GM12878 (cell line): ENCODE measurements around the gene ABCC2. TPM values are rescaled to one million over a fixed set of nuclear protein-coding genes. Genes with fewer than 3 reads are reported as not detected.

Experiments
- ATAC-seq: fragments of 200-7000 bp; cut with Tn5 transposase; 3 replicates; pipeline ENCODE4 v1.9.1; 2020; ENCODE audit warnings: mild to moderate bottlenecking, moderate library complexity
- BruUV-seq: library from RNA; stranded (reverse); fragments of 400-500 nt; replicated peaks from 2 replicates; lab custom pipeline; 2021; lab: Mats Ljungman, UMichigan
- CTCF ChIA-PET: fragments of 300-600 bp; sonication (Branson Sonifier 250); formaldehyde crosslinking; extraction: SDS; loops from one replicate; lab custom pipeline; 2021; ENCODE audit warnings: inconsistent platforms; lab: Yijun Ruan, JAX
- POLR2A ChIA-PET: fragments of 350-600 bp; formaldehyde crosslinking; extraction: SDS; loops from one replicate; lab custom pipeline; 2021; ENCODE audit warnings: inconsistent platforms; lab: Charles Lee
- RAD21 ChIA-PET: fragments of 300-600 bp; sonication (Branson Sonifier 250); formaldehyde crosslinking; loops from one replicate; lab custom pipeline; 2023; ENCODE audit warnings: antibody characterized with exemption; ENCODE audit not compliant: unreplicated experiment; lab: Charles Lee
- SMC1A ChIA-PET: fragments of 300-600 bp; sonication (Branson Sonifier 250); formaldehyde crosslinking; loops from one replicate; lab custom pipeline; 2023; ENCODE audit not compliant: unreplicated experiment, uncharacterized antibody; lab: Charles Lee
- DNase-seq: peaks from one replicate; pipeline ENCODE4 v3.0.0-alpha.2; 2011; ENCODE audit warnings: low read depth, low spot score
- FAIRE-seq: peaks from 3 replicates; lab custom pipeline; 2011; peaks lifted over from hg19 to GRCh38; lab: Jason Lieb, UNC
- H2AFZ ChIP-seq: 2 replicates; pipeline ENCODE4 v1.6.0; 2011; ENCODE audit warnings: low read depth, low read length, control low read depth; ENCODE audit not compliant: control insufficient read depth
- H3K27ac ChIP-seq: 2 replicates; pipeline ENCODE4 v1.5.1; 2011; ENCODE audit warnings: control low read depth; ENCODE audit not compliant: control insufficient read depth, insufficient read depth
- H3K27me3 ChIP-seq, 2 experiments: replicated peaks in 1 of 2; 2 replicates each; pipeline versions ENCODE4 v1.6.0 to v1.6.1; 2011; ENCODE audit warnings: low read length in 1 of 2; ENCODE audit not compliant: control insufficient read depth in 2 of 2, insufficient read depth in 2 of 2
- H3K36me3 ChIP-seq, 2 experiments: 2 replicates each; pipeline ENCODE4 v1.5.1; 2011; ENCODE audit warnings: low read length in 1 of 2; ENCODE audit not compliant: control insufficient read depth in 2 of 2, insufficient read depth in 2 of 2
- H3K4me1 ChIP-seq: 2 replicates; pipeline ENCODE4 v1.6.1; 2011; ENCODE audit warnings: mild to moderate bottlenecking, low read length, moderate library complexity, mixed read lengths; ENCODE audit not compliant: control insufficient read depth, insufficient read depth
- H3K4me2 ChIP-seq: 2 replicates; pipeline ENCODE4 v1.6.0; 2011; ENCODE audit warnings: control low read depth; ENCODE audit not compliant: control insufficient read depth, insufficient read depth
- H3K4me3 ChIP-seq: fragments of 200-600 bp; sonication (generic); 2 replicates; pipeline ENCODE4 v1.5.1; 2016
- H3K79me2 ChIP-seq: 2 replicates; pipeline ENCODE4 v1.6.0; 2011; ENCODE audit warnings: low read length; ENCODE audit not compliant: control insufficient read depth, insufficient read depth
- H3K9ac ChIP-seq: 2 replicates; pipeline ENCODE4 v1.8.0; 2011; ENCODE audit warnings: low read length, control low read depth, mixed read lengths; ENCODE audit not compliant: control insufficient read depth, insufficient read depth
- H3K9me3 ChIP-seq: replicated peaks from 3 replicates; pipeline ENCODE4 v1.5.1; 2011; ENCODE audit warnings: mild to moderate bottlenecking, low read length; ENCODE audit not compliant: control insufficient read depth, insufficient read depth
- H4K20me1 ChIP-seq: 2 replicates; pipeline ENCODE4 v1.6.0; 2011; ENCODE audit not compliant: control insufficient read depth, insufficient read depth
- BMI1 ChIP-seq: fragments of 450-650 bp; IDR thresholded peaks from 2 replicates; pipeline ENCODE4 v1.6.1; 2016; ENCODE audit warnings: mild to moderate bottlenecking, moderate library complexity, borderline replicate concordance
- CHD4 ChIP-seq: fragments of 200-600 bp; sonication (generic); IDR thresholded peaks from 2 replicates; pipeline ENCODE4 v1.6.1; 2016; ENCODE audit warnings: mild to moderate bottlenecking
- HDAC2 ChIP-seq: fragments of 200-600 bp; sonication (generic); IDR thresholded peaks from 2 replicates; pipeline ENCODE4 v1.6.1; 2017
- HDAC6 ChIP-seq: fragments of 200-600 bp; sonication (generic); IDR thresholded peaks from one replicate; pipeline ENCODE4 v1.8.0; 2017; ENCODE audit warnings: antibody characterized with exemption; ENCODE audit not compliant: unreplicated experiment
- IKZF1 ChIP-seq: fragments of 450-650 bp; conservative IDR thresholded peaks from 2 replicates; pipeline ENCODE4 v1.6.1; 2017; ENCODE audit warnings: antibody characterized with exemption, mild to moderate bottlenecking
- IKZF2 ChIP-seq, 2 experiments: fragments of 450-650 bp; IDR thresholded peaks; 2 replicates each; pipeline ENCODE4 v1.6.1; 2017; ENCODE audit warnings: mild to moderate bottlenecking in 2 of 2, moderate library complexity in 2 of 2
- MTA2 ChIP-seq: fragments of 450-650 bp; IDR thresholded peaks from 2 replicates; pipeline ENCODE4 v1.6.1; 2016; ENCODE audit warnings: low read depth, mild to moderate bottlenecking, moderate library complexity
- POLR2A ChIP-seq: IDR thresholded peaks from 2 replicates; pipeline ENCODE4 v1.6.1; 2011; ENCODE audit warnings: low read depth, mild to moderate bottlenecking, low read length
- RAD21 ChIP-seq: IDR thresholded peaks from 2 replicates; pipeline ENCODE4 v1.6.1; 2011; ENCODE audit warnings: mild to moderate bottlenecking, low read depth, low read length, moderate library complexity; ENCODE audit not compliant: insufficient read depth
- SIX5 ChIP-seq: IDR thresholded peaks from 2 replicates; pipeline ENCODE4 v1.6.1; 2011; ENCODE audit warnings: mild to moderate bottlenecking, low read depth, low read length, moderate library complexity; ENCODE audit not compliant: severe bottlenecking
- SPI1 ChIP-seq: IDR thresholded peaks from 2 replicates; pipeline ENCODE4 v1.6.1; 2011; ENCODE audit warnings: low read depth, mild to moderate bottlenecking, low read length, moderate library complexity, borderline replicate concordance; ENCODE audit not compliant: insufficient read depth
- SREBF2 ChIP-seq: IDR thresholded peaks from 2 replicates; pipeline ENCODE4 v1.6.1; 2012; ENCODE audit warnings: mild to moderate bottlenecking, low read length
- ZZZ3 ChIP-seq: IDR thresholded peaks from 2 replicates; pipeline ENCODE4 v1.6.1; 2011; ENCODE audit warnings: low read depth; ENCODE audit not compliant: control insufficient read depth, insufficient read length
- WGBS: methylation state at CpG from one replicate; pipeline ENCODE4 v1.1.6; 2016; ENCODE audit warnings: low lambda C conversion rate; ENCODE audit not compliant: insufficient replicate concordance, insufficient coverage; ENCODE audit errors: missing lambda C conversion rate; 5-methylcytosine and 5-hydroxymethylcytosine counted together
- in situ Hi-C: fragments of 300-500 bp; cut with MboI; formaldehyde crosslinking; loops from 9 replicates; pipeline ENCODE4 v1.14.3; 2018; ENCODE audit warnings: mixed read lengths
- intact Hi-C: fragments of 100-400 bp; cut with micrococcal nuclease; formaldehyde crosslinking; loops from one replicate; pipeline ENCODE4 v1.14.2; 2022; ENCODE audit not compliant: unreplicated experiment
- polyA plus RNA-seq, 11 experiments: library from polyadenylated mRNA; depleted of rRNA in 4 of 11; unstranded in 6 of 11; stranded (reverse) in 5 of 11; fragments of >200 nt; fragmentation: Nextera tagmentation in 4 of 11; fragmentation: Illumina TruSeq in 1 of 11; extraction: Ambion mirVana in 4 of 11; extraction: Trizol in 1 of 11; gene quantifications; 1 replicate in 1 of 11; 2 replicates in 10 of 11; pipeline versions ENCODE4 v1.2.1 to v1.2.3, GENCODE V29; 2011 to 2016; ENCODE audit warnings: inconsistent platforms in 2 of 11, missing spikeins in 2 of 11, low read depth in 1 of 11
- total RNA-seq, 4 experiments: library from RNA; depleted of rRNA in 3 of 4; stranded (reverse); fragments of >200 nt in 3 of 4; fragmentation: Illumina TruSeq in 1 of 4; extraction: Trizol in 1 of 4; gene quantifications; 2 replicates each; pipeline versions ENCODE4 v1.2.1 to v1.2.3, GENCODE V29; 2013 to 2021
- TF ChIP-seq, protein P1 (sequence below): fragments of 450-650 bp; IDR thresholded peaks from 2 replicates; pipeline ENCODE4 v1.6.1; 2014; ENCODE audit warnings: mild to moderate bottlenecking
- TF ChIP-seq, protein P2 (sequence below): IDR thresholded peaks from 2 replicates; pipeline ENCODE4 v1.6.1; 2012; ENCODE audit warnings: improper control_type of control experiment, low read depth, low read length; ENCODE audit not compliant: insufficient replicate concordance
- TF ChIP-seq, protein P3 (sequence below): IDR thresholded peaks from 2 replicates; pipeline ENCODE4 v1.6.1; 2012; ENCODE audit warnings: low read depth, low read length, improper control_type of control experiment
- TF ChIP-seq, protein P4 (sequence below): fragments of 450-650 bp; IDR thresholded peaks from 2 replicates; pipeline ENCODE4 v1.6.1; 2017; ENCODE audit warnings: low read depth, mild to moderate bottlenecking, moderate library complexity

ABCC2 gene
- total and polyA plus RNA-seq, 10 of the 15 experiments (the other 5 are each of a cell fraction or from before 2014, with no cell fraction given) = 0.02 to 0.95 (median 0.21) TPM

DNA sequence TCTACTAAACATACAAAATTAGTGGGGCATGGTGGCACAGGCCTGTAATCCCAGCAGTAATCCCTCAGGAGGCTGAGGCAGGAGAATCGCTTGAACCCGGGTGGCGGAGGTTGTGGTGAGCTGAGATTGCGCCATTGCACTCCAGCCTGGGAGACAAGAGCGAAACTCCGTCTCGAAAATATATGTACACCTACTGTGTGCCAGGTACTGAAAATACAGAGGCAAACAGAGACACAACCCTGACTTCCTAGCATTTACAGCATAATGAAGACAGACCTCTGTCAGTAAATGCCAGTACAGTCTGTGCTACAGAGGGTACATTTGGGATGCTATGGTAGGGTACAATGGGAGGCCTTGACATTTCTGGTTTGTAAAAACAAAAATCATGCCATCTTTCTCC is 66.6 kb downstream of the ABCC2 start:
- CTCF ChIA-PET = interaction anchor here (1.2 to 15.9 kb wide), 2 partner anchors 34 to 195 kb away, joined by 3 to 340 read pairs; no protein-coding TSS in a partner anchor
- no peak overlapping the region for H3K4me3 ChIP-seq
- 0 out of 2 replicates have a peak, but pooled peaks cover 2% of the 10 kb centered on the region for H3K4me1 ChIP-seq
- RAD21 ChIA-PET = interaction anchor here (1.1 to 9.4 kb wide), 2 partner anchors 126 to 197 kb away, joined by 3 to 152 read pairs; no protein-coding TSS in a partner anchor
- intact Hi-C loops (loop anchor here (5.0 to 10.0 kb wide), 4 partner anchors 336 to 663 kb away; partner anchors contain the start of gene ERLIN1), in situ Hi-C loops (no loop called here)
- no TSS peak for BruUV-seq
- no peaks in the 10 kb centered on the region for H3K79me2 ChIP-seq
- no peaks in the 10 kb centered on the region for H3K27me3 ChIP-seq
- no peak overlapping the region for H3K27ac ChIP-seq
- POLR2A ChIA-PET = no interaction called here
- SMC1A ChIA-PET = interaction anchor here (0.7 to 9.1 kb wide), 4 partner anchors 10 to 200 kb away, joined by 3 to 173 read pairs (median 6); no protein-coding TSS in a partner anchor
- no peaks in the 10 kb centered on the region for H4K20me1 ChIP-seq
- H3K4me2 ChIP-seq = no peak overlapping the region
- H3K9ac ChIP-seq = no peak overlapping the region
- FAIRE-seq (no peak), DNase-seq (no peak), ATAC-seq (no peak)
- H3K9me3 ChIP-seq = no peaks in the 10 kb centered on the region
- 75% methylated on average over 7 of the region's 7 CpGs for WGBS
- H2AFZ ChIP-seq = no peak overlapping the region
- H3K36me3 ChIP-seq = no peaks in the 10 kb centered on the region
- TF ChIP-seq, protein P1, sequence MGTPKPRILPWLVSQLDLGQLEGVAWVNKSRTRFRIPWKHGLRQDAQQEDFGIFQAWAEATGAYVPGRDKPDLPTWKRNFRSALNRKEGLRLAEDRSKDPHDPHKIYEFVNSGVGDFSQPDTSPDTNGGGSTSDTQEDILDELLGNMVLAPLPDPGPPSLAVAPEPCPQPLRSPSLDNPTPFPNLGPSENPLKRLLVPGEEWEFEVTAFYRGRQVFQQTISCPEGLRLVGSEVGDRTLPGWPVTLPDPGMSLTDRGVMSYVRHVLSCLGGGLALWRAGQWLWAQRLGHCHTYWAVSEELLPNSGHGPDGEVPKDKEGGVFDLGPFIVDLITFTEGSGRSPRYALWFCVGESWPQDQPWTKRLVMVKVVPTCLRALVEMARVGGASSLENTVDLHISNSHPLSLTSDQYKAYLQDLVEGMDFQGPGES = no peak
- TF ChIP-seq IKZF1 (no peak), SPI1 (no peak), CHD4 (no peak), POLR2A (no peak), HDAC6 (no peak), RAD21 (no peak), SREBF2 (no peak), MTA2 (no peak), IKZF2 (IDR thresholded peaks at IDR 0.05) (no peak), SIX5 (no peak), HDAC2 (no peak), ZZZ3 (no peak), BMI1 (no peak)
- TF ChIP-seq, protein P2, sequence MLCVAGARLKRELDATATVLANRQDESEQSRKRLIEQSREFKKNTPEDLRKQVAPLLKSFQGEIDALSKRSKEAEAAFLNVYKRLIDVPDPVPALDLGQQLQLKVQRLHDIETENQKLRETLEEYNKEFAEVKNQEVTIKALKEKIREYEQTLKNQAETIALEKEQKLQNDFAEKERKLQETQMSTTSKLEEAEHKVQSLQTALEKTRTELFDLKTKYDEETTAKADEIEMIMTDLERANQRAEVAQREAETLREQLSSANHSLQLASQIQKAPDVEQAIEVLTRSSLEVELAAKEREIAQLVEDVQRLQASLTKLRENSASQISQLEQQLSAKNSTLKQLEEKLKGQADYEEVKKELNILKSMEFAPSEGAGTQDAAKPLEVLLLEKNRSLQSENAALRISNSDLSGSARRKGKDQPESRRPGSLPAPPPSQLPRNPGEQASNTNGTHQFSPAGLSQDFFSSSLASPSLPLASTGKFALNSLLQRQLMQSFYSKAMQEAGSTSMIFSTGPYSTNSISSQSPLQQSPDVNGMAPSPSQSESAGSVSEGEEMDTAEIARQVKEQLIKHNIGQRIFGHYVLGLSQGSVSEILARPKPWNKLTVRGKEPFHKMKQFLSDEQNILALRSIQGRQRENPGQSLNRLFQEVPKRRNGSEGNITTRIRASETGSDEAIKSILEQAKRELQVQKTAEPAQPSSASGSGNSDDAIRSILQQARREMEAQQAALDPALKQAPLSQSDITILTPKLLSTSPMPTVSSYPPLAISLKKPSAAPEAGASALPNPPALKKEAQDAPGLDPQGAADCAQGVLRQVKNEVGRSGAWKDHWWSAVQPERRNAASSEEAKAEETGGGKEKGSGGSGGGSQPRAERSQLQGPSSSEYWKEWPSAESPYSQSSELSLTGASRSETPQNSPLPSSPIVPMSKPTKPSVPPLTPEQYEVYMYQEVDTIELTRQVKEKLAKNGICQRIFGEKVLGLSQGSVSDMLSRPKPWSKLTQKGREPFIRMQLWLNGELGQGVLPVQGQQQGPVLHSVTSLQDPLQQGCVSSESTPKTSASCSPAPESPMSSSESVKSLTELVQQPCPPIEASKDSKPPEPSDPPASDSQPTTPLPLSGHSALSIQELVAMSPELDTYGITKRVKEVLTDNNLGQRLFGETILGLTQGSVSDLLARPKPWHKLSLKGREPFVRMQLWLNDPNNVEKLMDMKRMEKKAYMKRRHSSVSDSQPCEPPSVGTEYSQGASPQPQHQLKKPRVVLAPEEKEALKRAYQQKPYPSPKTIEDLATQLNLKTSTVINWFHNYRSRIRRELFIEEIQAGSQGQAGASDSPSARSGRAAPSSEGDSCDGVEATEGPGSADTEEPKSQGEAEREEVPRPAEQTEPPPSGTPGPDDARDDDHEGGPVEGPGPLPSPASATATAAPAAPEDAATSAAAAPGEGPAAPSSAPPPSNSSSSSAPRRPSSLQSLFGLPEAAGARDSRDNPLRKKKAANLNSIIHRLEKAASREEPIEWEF = no peak
- TF ChIP-seq, protein P3, sequence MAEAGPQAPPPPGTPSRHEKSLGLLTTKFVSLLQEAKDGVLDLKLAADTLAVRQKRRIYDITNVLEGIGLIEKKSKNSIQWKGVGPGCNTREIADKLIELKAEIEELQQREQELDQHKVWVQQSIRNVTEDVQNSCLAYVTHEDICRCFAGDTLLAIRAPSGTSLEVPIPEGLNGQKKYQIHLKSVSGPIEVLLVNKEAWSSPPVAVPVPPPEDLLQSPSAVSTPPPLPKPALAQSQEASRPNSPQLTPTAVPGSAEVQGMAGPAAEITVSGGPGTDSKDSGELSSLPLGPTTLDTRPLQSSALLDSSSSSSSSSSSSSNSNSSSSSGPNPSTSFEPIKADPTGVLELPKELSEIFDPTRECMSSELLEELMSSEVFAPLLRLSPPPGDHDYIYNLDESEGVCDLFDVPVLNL = no peak
- TF ChIP-seq, protein P4, sequence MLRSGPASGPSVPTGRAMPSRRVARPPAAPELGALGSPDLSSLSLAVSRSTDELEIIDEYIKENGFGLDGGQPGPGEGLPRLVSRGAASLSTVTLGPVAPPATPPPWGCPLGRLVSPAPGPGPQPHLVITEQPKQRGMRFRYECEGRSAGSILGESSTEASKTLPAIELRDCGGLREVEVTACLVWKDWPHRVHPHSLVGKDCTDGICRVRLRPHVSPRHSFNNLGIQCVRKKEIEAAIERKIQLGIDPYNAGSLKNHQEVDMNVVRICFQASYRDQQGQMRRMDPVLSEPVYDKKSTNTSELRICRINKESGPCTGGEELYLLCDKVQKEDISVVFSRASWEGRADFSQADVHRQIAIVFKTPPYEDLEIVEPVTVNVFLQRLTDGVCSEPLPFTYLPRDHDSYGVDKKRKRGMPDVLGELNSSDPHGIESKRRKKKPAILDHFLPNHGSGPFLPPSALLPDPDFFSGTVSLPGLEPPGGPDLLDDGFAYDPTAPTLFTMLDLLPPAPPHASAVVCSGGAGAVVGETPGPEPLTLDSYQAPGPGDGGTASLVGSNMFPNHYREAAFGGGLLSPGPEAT = no peak
